IMR-90 (cell line): ENCODE measurements around the gene MMD2. TPM values are rescaled to one million over a fixed set of nuclear protein-coding genes. Genes with fewer than 3 reads are reported as not detected.
A peak's percentile ranks its signal among the peaks of the same experiment; 100 is the strongest.

Source experiments
- ATAC-seq: fragments of 200-7000 bp; cut with Tn5 transposase; 2 replicates; pipeline ENCODE4 v1.9.1; 2020; ENCODE audit warnings: low read depth, mild to moderate bottlenecking, moderate library complexity
- BruUV-seq: library from RNA; stranded (reverse); fragments of 400-500 nt; replicated peaks from 2 replicates; lab custom pipeline; 2021; lab: Mats Ljungman, UMichigan
- CTCF ChIA-PET: fragments of 300-600 bp; formaldehyde crosslinking; extraction: SDS; loops from one replicate; lab custom pipeline; 2021; ENCODE audit warnings: antibody characterized with exemption; lab: Yijun Ruan, JAX
- POLR2A ChIA-PET: fragments of 300-600 bp; sonication (Branson Sonifier 250); formaldehyde crosslinking; loops from one replicate; lab custom pipeline; 2022; ENCODE audit warnings: antibody characterized with exemption; ENCODE audit not compliant: unreplicated experiment; lab: Charles Lee
- DNase-seq: peaks from one replicate; pipeline ENCODE4 v3.0.0; 2013
- H2AFZ ChIP-seq: replicated peaks from 2 replicates; pipeline ENCODE3; 2013; ENCODE audit warnings: low read length, mild to moderate bottlenecking; ENCODE audit not compliant: poor library complexity
- H2AK5ac ChIP-seq: 2 replicates; pipeline ENCODE4 v1.6.1; 2013; ENCODE audit warnings: low read depth, low read length, inconsistent platforms
- H2AK9ac ChIP-seq: replicated peaks from 2 replicates; pipeline ENCODE3; 2013; ENCODE audit warnings: mild to moderate bottlenecking, low read depth, low read length, moderate library complexity; ENCODE audit not compliant: poor library complexity
- H2BK120ac ChIP-seq: 2 replicates; pipeline ENCODE4 v1.6.1; 2013; ENCODE audit warnings: low read depth, low read length, inconsistent platforms
- H2BK15ac ChIP-seq: 3 replicates; pipeline ENCODE4 v1.6.1; 2013; ENCODE audit warnings: low read depth, low read length, inconsistent platforms
- H2BK20ac ChIP-seq: 2 replicates; pipeline ENCODE4 v1.6.1; 2013; ENCODE audit warnings: low read depth, mild to moderate bottlenecking, inconsistent platforms, low read length, moderate library complexity
- H2BK5ac ChIP-seq: 2 replicates; pipeline ENCODE4 v1.6.1; 2013; ENCODE audit warnings: mild to moderate bottlenecking, low read depth, low read length, inconsistent platforms; ENCODE audit not compliant: poor library complexity, severe bottlenecking
- H3K14ac ChIP-seq: replicated peaks from 2 replicates; pipeline ENCODE4 v1.6.1; 2013; ENCODE audit warnings: low read depth, low read length, inconsistent platforms
- H3K18ac ChIP-seq: 2 replicates; pipeline ENCODE4 v1.6.1; 2013; ENCODE audit warnings: low read depth, low read length, control low read depth
- H3K23ac ChIP-seq: 2 replicates; pipeline ENCODE4 v1.6.1; 2013; ENCODE audit warnings: low read depth, low read length, inconsistent platforms
- H3K27ac ChIP-seq: 2 replicates; pipeline ENCODE4 v1.5.1; 2013; ENCODE audit warnings: mild to moderate bottlenecking, control low read depth, low read length; ENCODE audit not compliant: insufficient read depth
- H3K27me3 ChIP-seq: 2 replicates; pipeline ENCODE4 v1.6.1; 2013; ENCODE audit warnings: low read length; ENCODE audit not compliant: control insufficient read depth, insufficient read depth
- H3K36me3 ChIP-seq: 2 replicates; pipeline ENCODE4 v1.6.1; 2013; ENCODE audit warnings: low read length, mixed read lengths; ENCODE audit not compliant: control insufficient read depth, insufficient read depth
- H3K4ac ChIP-seq: 2 replicates; pipeline ENCODE4 v1.6.1; 2013; ENCODE audit warnings: low read depth, low read length, inconsistent platforms
- H3K4me1 ChIP-seq: 2 replicates; pipeline ENCODE4 v1.6.1; 2013; ENCODE audit warnings: low read length, mixed read lengths; ENCODE audit not compliant: control insufficient read depth, insufficient read depth
- H3K4me2 ChIP-seq: 2 replicates; pipeline ENCODE4 v1.6.1; 2013; ENCODE audit warnings: low read depth, mild to moderate bottlenecking, control low read depth, low read length, moderate library complexity
- H3K4me3 ChIP-seq: 2 replicates; pipeline ENCODE4 v1.5.1; 2013; ENCODE audit warnings: low read depth, mild to moderate bottlenecking, control low read depth, low read length, moderate library complexity; ENCODE audit not compliant: insufficient read depth
- H3K56ac ChIP-seq: 2 replicates; pipeline ENCODE4 v1.6.1; 2013; ENCODE audit warnings: low read length, inconsistent platforms; ENCODE audit not compliant: insufficient read depth; ENCODE audit errors: extremely low read depth
- H3K79me1 ChIP-seq, 2 experiments: 2 replicates each; pipeline ENCODE4 v1.6.1; 2013; ENCODE audit warnings: low read length in 2 of 2, inconsistent platforms in 1 of 2, low read depth in 1 of 2
- H3K9ac ChIP-seq: 2 replicates; pipeline ENCODE4 v1.6.1; 2013; ENCODE audit warnings: low read depth, low read length, control low read depth
- H3K9me1 ChIP-seq: 2 replicates; pipeline ENCODE4 v1.6.1; 2013; ENCODE audit warnings: low read length, inconsistent platforms; ENCODE audit not compliant: insufficient read depth
- H3K9me3 ChIP-seq: 2 replicates; pipeline ENCODE4 v1.6.1; 2013; ENCODE audit warnings: low read length; ENCODE audit not compliant: control insufficient read depth, insufficient read depth
- H4K20me1 ChIP-seq: 2 replicates; pipeline ENCODE4 v1.6.1; 2013; ENCODE audit warnings: low read length, inconsistent platforms; ENCODE audit not compliant: insufficient read depth
- H4K5ac ChIP-seq: 2 replicates; pipeline ENCODE4 v1.6.1; 2013; ENCODE audit warnings: mild to moderate bottlenecking, low read depth, low read length, control low read depth
- H4K8ac ChIP-seq, 2 experiments: 2 replicates each; pipeline ENCODE4 v1.6.1; 2013; ENCODE audit warnings: low read depth in 2 of 2, low read length in 2 of 2, control low read depth in 1 of 2, inconsistent platforms in 1 of 2
- H4K91ac ChIP-seq: 2 replicates; pipeline ENCODE4 v1.6.1; 2013; ENCODE audit warnings: low read depth, low read length, inconsistent platforms; ENCODE audit not compliant: insufficient read depth
- FOS ChIP-seq: fragments of 150-350 bp; IDR thresholded peaks from 2 replicates; pipeline ENCODE4 v1.6.1; 2016; ENCODE audit warnings: low read depth, low read length
- MAFK ChIP-seq: IDR thresholded peaks from 2 replicates; pipeline ENCODE4 v1.6.1; 2012; ENCODE audit warnings: low read depth, low read length, improper control_type of control experiment
- MAZ ChIP-seq: IDR thresholded peaks from 2 replicates; pipeline ENCODE4 v1.6.1; 2012; ENCODE audit warnings: low read depth, mild to moderate bottlenecking, low read length, improper control_type of control experiment, moderate library complexity, borderline replicate concordance
- MXI1 ChIP-seq: IDR thresholded peaks from 2 replicates; pipeline ENCODE4 v1.6.1; 2012; ENCODE audit warnings: low read depth, mild to moderate bottlenecking, low read length, moderate library complexity, borderline replicate concordance
- NFE2L2 ChIP-seq: fragments of 150-350 bp; IDR thresholded peaks from 2 replicates; pipeline ENCODE4 v1.6.1; 2016; ENCODE audit warnings: low read depth, mild to moderate bottlenecking, low read length
- SMC3 ChIP-seq: fragments of 150-350 bp; IDR thresholded peaks from 2 replicates; pipeline ENCODE4 v1.6.1; 2016; ENCODE audit warnings: low read depth, mild to moderate bottlenecking, antibody characterized with exemption, low read length, moderate library complexity
- WGBS, 2 experiments: methylation state at CpG; one replicate each; pipeline versions ENCODE4 v1.1.5 to v1.1.7; 2013; ENCODE audit warnings: missing lambda C conversion rate in 2 of 2; ENCODE audit not compliant: insufficient read length in 1 of 2; ENCODE audit errors: extremely low coverage in 2 of 2; 5-methylcytosine and 5-hydroxymethylcytosine counted together
- dilution Hi-C: fragments of 300-500 bp; cut with HindIII; formaldehyde crosslinking; loops from one replicate; pipeline ENCODE4 v1.14.3; 2018; ENCODE audit warnings: low sequenced_read_pairs; ENCODE audit not compliant: unreplicated experiment
- in situ Hi-C: fragments of 300-500 bp; cut with MboI; formaldehyde crosslinking; loops from 3 replicates; pipeline ENCODE4 v1.14.3; 2019; ENCODE audit warnings: low sequenced_read_pairs, inconsistent platforms, mixed read lengths
- intact Hi-C: fragments of 100-400 bp; cut with micrococcal nuclease; formaldehyde crosslinking; loops from 2 replicates; pipeline ENCODE4 v1.10.0; 2022
- polyA plus RNA-seq, 3 experiments: library from polyadenylated mRNA; depleted of rRNA; stranded (reverse); fragments of >200 nt; gene quantifications; 2 replicates each; pipeline ENCODE4 v1.2.3, GENCODE V29; 2012; ENCODE audit warnings: low replicate concordance in 1 of 3
- total RNA-seq: library from RNA; depleted of rRNA; stranded (reverse); fragments of >200 nt; gene quantifications from 2 replicates; pipeline ENCODE4 v1.2.3, GENCODE V29; 2012
- TF ChIP-seq, protein P1 (sequence below): conservative IDR thresholded peaks from 2 replicates; pipeline ENCODE4 v1.5.1; 2012; ENCODE audit warnings: mild to moderate bottlenecking, low read depth, low read length, improper control_type of control experiment
- TF ChIP-seq, protein P2 (sequence below): fragments of 150-350 bp; IDR thresholded peaks from 2 replicates; pipeline ENCODE4 v1.6.1; 2016; ENCODE audit warnings: low read depth, mild to moderate bottlenecking, low read length, moderate library complexity, borderline replicate concordance

Gene MMD2
- total and polyA plus RNA-seq, 2 of the 4 experiments (the other 2 are of a cell fraction) = not detected

GRCh38 chr7:4883033-4883371, 76.0 kb downstream of the MMD2 start:
- intact Hi-C loops = loop anchor here (1.0 to 2.0 kb wide), 2 partner anchors 52 to 85 kb away; no protein-coding TSS in a partner anchor
- no TSS peak for BruUV-seq
- H3K79me1 ChIP-seq = no peaks in the 10 kb centered on the region
- no peak overlapping the region for H2BK5ac ChIP-seq
- peaks cover 2% of the 10 kb centered on the region; the same call in 1 of the 2 replicates for H3K4me1 ChIP-seq
- 13% methylated on average over 6 of the region's 36 CpGs; no CpG with 5 or more reads in 1 of the 2 experiments for WGBS, 2 experiments
- dilution Hi-C loops = no loop called here
- ATAC-seq = peak; percentile 2; the same call in 1 of the 2 replicates
- CTCF ChIA-PET = no interaction called here
- peak overlapping the region; percentile 91 for H2AFZ ChIP-seq
- peaks cover 2% of the 10 kb centered on the region for H3K27me3 ChIP-seq
- H2BK20ac ChIP-seq = no peak overlapping the region
- POLR2A ChIA-PET = no interaction called here
- no peak overlapping the region for H4K5ac ChIP-seq
- H3K4me2 ChIP-seq = peak overlapping the region; percentile 22; the same call in 1 of the 2 replicates
- in situ Hi-C loops = no loop called here
- H2BK120ac ChIP-seq = no peak overlapping the region
- no peak overlapping the region for H4K8ac ChIP-seq
- H3K56ac ChIP-seq = no peak overlapping the region
- H3K27ac ChIP-seq = no peak overlapping the region
- H2AK9ac ChIP-seq = peak overlapping the region; percentile 89
- no peak overlapping the region for H2AK5ac ChIP-seq
- DNase-seq = no peak
- no peak overlapping the region for H3K23ac ChIP-seq
- no peaks in the 10 kb centered on the region for H3K9me3 ChIP-seq
- H3K4ac ChIP-seq = no peak overlapping the region
- H3K36me3 ChIP-seq = no peaks in the 10 kb centered on the region
- H4K20me1 ChIP-seq = no peaks in the 10 kb centered on the region
- no peaks in the 10 kb centered on the region for H3K9me1 ChIP-seq
- H4K91ac ChIP-seq = no peak overlapping the region
- H3K14ac ChIP-seq = no peak overlapping the region
- H3K4me3 ChIP-seq = peak overlapping the region; percentile 53
- H3K9ac ChIP-seq = no peak overlapping the region
- H2BK15ac ChIP-seq = no peak overlapping the region
- no peak for TF ChIP-seq MAZ
- no peak for TF ChIP-seq MAFK
- no peak for TF ChIP-seq MXI1
- TF ChIP-seq SMC3 = no peak
- no peak for TF ChIP-seq FOS
- TF ChIP-seq NFE2L2 = no peak
- TF ChIP-seq, protein P1, sequence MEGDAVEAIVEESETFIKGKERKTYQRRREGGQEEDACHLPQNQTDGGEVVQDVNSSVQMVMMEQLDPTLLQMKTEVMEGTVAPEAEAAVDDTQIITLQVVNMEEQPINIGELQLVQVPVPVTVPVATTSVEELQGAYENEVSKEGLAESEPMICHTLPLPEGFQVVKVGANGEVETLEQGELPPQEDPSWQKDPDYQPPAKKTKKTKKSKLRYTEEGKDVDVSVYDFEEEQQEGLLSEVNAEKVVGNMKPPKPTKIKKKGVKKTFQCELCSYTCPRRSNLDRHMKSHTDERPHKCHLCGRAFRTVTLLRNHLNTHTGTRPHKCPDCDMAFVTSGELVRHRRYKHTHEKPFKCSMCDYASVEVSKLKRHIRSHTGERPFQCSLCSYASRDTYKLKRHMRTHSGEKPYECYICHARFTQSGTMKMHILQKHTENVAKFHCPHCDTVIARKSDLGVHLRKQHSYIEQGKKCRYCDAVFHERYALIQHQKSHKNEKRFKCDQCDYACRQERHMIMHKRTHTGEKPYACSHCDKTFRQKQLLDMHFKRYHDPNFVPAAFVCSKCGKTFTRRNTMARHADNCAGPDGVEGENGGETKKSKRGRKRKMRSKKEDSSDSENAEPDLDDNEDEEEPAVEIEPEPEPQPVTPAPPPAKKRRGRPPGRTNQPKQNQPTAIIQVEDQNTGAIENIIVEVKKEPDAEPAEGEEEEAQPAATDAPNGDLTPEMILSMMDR = no peak
- TF ChIP-seq, protein P2, sequence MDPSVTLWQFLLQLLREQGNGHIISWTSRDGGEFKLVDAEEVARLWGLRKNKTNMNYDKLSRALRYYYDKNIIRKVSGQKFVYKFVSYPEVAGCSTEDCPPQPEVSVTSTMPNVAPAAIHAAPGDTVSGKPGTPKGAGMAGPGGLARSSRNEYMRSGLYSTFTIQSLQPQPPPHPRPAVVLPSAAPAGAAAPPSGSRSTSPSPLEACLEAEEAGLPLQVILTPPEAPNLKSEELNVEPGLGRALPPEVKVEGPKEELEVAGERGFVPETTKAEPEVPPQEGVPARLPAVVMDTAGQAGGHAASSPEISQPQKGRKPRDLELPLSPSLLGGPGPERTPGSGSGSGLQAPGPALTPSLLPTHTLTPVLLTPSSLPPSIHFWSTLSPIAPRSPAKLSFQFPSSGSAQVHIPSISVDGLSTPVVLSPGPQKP = no peak
- H3K18ac ChIP-seq = no peak overlapping the region
